Panc1 (cell line): ENCODE data around the gene CD276. TPM values are rescaled to one million over a fixed set of nuclear protein-coding genes. Genes with fewer than 3 reads are reported as not detected.

Experiments used
- ATAC-seq: fragments of 200-7000 bp; cut with Tn5 transposase; 2 replicates; pipeline ENCODE4 v1.9.1; 2020; ENCODE audit warnings: mild to moderate bottlenecking, moderate library complexity
- BruUV-seq: library from RNA; stranded (reverse); fragments of 400-500 nt; replicated peaks from 2 replicates; lab custom pipeline; 2021; lab: Mats Ljungman, UMichigan
- CTCF ChIA-PET: fragments of 300-600 bp; sonication (Branson Sonifier 250); formaldehyde crosslinking; loops from one replicate; lab custom pipeline; 2022; ENCODE audit warnings: antibody characterized with exemption; lab: Charles Lee
- POLR2A ChIA-PET: fragments of 300-600 bp; sonication (Branson Sonifier 250); formaldehyde crosslinking; loops from one replicate; lab custom pipeline; 2022; ENCODE audit warnings: antibody characterized with exemption; lab: Charles Lee
- DNase-seq: peaks from one replicate; pipeline ENCODE4 v3.0.0-alpha.2; 2010; ENCODE audit warnings: low read depth, low spot score
- H3K27ac ChIP-seq: 2 replicates; pipeline ENCODE4 v1.5.1; 2011; ENCODE audit warnings: mild to moderate bottlenecking, low read length, inconsistent platforms
- H3K27me3 ChIP-seq: fragments of 200-500 bp; sonication (Bioruptor generic); 2 replicates; pipeline ENCODE4 v1.6.0; 2014; ENCODE audit warnings: low read length, inconsistent platforms; ENCODE audit not compliant: control insufficient read depth, insufficient read depth
- H3K36me3 ChIP-seq: fragments of 200-500 bp; sonication (Bioruptor generic); 2 replicates; pipeline ENCODE4 v1.5.1; 2014; ENCODE audit warnings: inconsistent platforms, mild to moderate bottlenecking, low read length, moderate library complexity; ENCODE audit not compliant: control insufficient read depth, insufficient read depth
- H3K4me1 ChIP-seq: 2 replicates; pipeline ENCODE4 v1.5.1; 2011; ENCODE audit warnings: inconsistent platforms, mild to moderate bottlenecking, low read length, moderate library complexity; ENCODE audit not compliant: control insufficient read depth, insufficient read depth
- H3K4me3 ChIP-seq, 2 experiments: 2 replicates each; pipeline ENCODE4 v1.5.1; 2011 to 2012; ENCODE audit warnings: low read depth in 2 of 2, low read length in 2 of 2, mild to moderate bottlenecking in 2 of 2, inconsistent platforms in 1 of 2, moderate library complexity in 1 of 2
- H3K9me3 ChIP-seq: fragments of 200-500 bp; sonication (Bioruptor generic); 2 replicates; pipeline ENCODE4 v1.5.1; 2014; ENCODE audit warnings: low read depth, mild to moderate bottlenecking, inconsistent platforms, low read length, moderate library complexity; ENCODE audit not compliant: control insufficient read depth, insufficient read depth
- POLR2AphosphoS5 ChIP-seq: IDR thresholded peaks from 2 replicates; pipeline ENCODE4 v1.6.1; 2012; ENCODE audit warnings: mild to moderate bottlenecking, low read depth, low read length, moderate library complexity
- SIN3A ChIP-seq: IDR thresholded peaks from 2 replicates; pipeline ENCODE4 v1.6.1; 2012; ENCODE audit warnings: low read depth, mild to moderate bottlenecking, low read length, moderate library complexity, borderline replicate concordance; ENCODE audit not compliant: insufficient read depth
- TCF7L2 ChIP-seq: IDR thresholded peaks from 2 replicates; pipeline ENCODE4 v1.6.1; 2011; ENCODE audit warnings: mild to moderate bottlenecking, low read depth, low read length, inconsistent platforms
- in situ Hi-C: cut with HindIII; loops from 2 replicates; pipeline ENCODE4 v1.10.0; 2016; ENCODE audit warnings: low sequenced_read_pairs, low pct_unique_long_range_greater_than_20kb
- intact Hi-C: fragments of 100-400 bp; cut with micrococcal nuclease; formaldehyde crosslinking; loops from one replicate; pipeline ENCODE4 v1.10.0; 2022; ENCODE audit not compliant: unreplicated experiment
- total RNA-seq: library from RNA; stranded (reverse); gene quantifications from one replicate; pipeline ENCODE4 v1.2.1, GENCODE V29; 2021; ENCODE audit not compliant: unreplicated experiment
- TF ChIP-seq, protein P1 (sequence below), 2 experiments: IDR thresholded peaks; 2 replicates each; pipeline ENCODE4 v1.6.1; 2011 to 2012; ENCODE audit warnings: low read depth in 2 of 2, control low read depth in 1 of 2, low read length in 1 of 2, mild to moderate bottlenecking in 1 of 2, moderate library complexity in 1 of 2; ENCODE audit not compliant: insufficient read depth in 1 of 2
- TF ChIP-seq, protein P2 (sequence below): fragments of 450-650 bp; IDR thresholded peaks from 2 replicates; pipeline ENCODE4 v1.5.1; 2017; ENCODE audit warnings: mild to moderate bottlenecking

Gene CD276
- total RNA-seq, 1 experiment from 2014 or later, result 99.1 TPM

DNA sequence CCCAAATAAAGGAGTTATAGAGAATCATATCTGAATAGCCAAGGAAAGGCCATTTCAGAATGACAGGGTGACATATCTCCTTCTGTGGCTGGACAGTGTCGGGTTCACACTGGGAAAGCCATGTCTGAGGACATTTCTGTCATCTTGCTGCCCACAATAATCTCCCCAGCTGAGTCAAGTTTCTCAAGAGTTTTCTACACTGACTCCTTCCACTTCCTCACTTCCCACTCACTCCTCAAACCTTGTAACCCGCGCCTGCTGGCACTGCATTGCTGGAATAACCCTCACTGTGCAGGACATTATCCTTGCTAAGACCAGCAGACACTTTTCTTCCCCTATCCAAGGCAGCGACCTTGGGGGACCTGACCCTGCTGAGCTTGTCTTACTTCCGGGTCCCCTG is 74.3 kb downstream of the CD276 start:
- ChIA-PET CTCF (no interaction called here), POLR2A (no interaction called here)
- TF ChIP-seq, protein P1, sequence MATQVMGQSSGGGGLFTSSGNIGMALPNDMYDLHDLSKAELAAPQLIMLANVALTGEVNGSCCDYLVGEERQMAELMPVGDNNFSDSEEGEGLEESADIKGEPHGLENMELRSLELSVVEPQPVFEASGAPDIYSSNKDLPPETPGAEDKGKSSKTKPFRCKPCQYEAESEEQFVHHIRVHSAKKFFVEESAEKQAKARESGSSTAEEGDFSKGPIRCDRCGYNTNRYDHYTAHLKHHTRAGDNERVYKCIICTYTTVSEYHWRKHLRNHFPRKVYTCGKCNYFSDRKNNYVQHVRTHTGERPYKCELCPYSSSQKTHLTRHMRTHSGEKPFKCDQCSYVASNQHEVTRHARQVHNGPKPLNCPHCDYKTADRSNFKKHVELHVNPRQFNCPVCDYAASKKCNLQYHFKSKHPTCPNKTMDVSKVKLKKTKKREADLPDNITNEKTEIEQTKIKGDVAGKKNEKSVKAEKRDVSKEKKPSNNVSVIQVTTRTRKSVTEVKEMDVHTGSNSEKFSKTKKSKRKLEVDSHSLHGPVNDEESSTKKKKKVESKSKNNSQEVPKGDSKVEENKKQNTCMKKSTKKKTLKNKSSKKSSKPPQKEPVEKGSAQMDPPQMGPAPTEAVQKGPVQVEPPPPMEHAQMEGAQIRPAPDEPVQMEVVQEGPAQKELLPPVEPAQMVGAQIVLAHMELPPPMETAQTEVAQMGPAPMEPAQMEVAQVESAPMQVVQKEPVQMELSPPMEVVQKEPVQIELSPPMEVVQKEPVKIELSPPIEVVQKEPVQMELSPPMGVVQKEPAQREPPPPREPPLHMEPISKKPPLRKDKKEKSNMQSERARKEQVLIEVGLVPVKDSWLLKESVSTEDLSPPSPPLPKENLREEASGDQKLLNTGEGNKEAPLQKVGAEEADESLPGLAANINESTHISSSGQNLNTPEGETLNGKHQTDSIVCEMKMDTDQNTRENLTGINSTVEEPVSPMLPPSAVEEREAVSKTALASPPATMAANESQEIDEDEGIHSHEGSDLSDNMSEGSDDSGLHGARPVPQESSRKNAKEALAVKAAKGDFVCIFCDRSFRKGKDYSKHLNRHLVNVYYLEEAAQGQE (IDR thresholded peaks at IDR 0.05; ENCODE audit: insufficient read depth in 1 of 2, low read depth in 2 of 2, low read length in 1 of 2), result no peak
- TF ChIP-seq SIN3A (no peak), POLR2AphosphoS5 (no peak), TCF7L2 (no peak)
- TF ChIP-seq, protein P2, sequence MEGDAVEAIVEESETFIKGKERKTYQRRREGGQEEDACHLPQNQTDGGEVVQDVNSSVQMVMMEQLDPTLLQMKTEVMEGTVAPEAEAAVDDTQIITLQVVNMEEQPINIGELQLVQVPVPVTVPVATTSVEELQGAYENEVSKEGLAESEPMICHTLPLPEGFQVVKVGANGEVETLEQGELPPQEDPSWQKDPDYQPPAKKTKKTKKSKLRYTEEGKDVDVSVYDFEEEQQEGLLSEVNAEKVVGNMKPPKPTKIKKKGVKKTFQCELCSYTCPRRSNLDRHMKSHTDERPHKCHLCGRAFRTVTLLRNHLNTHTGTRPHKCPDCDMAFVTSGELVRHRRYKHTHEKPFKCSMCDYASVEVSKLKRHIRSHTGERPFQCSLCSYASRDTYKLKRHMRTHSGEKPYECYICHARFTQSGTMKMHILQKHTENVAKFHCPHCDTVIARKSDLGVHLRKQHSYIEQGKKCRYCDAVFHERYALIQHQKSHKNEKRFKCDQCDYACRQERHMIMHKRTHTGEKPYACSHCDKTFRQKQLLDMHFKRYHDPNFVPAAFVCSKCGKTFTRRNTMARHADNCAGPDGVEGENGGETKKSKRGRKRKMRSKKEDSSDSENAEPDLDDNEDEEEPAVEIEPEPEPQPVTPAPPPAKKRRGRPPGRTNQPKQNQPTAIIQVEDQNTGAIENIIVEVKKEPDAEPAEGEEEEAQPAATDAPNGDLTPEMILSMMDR, result no peak
- no peak for ATAC-seq
- no peak overlapping the region for H3K4me3 ChIP-seq
- H3K27me3 ChIP-seq, result peaks cover 16% of the 10 kb centered on the region
- no peak overlapping the region for H3K27ac ChIP-seq
- BruUV-seq, result no TSS peak
- in situ Hi-C loops (no loop called here), intact Hi-C loops (no loop called here)
- H3K36me3 ChIP-seq, result no peaks in the 10 kb centered on the region
- no peaks in the 10 kb centered on the region for H3K9me3 ChIP-seq
- no peaks in the 10 kb centered on the region for H3K4me1 ChIP-seq
- DNase-seq, result no peak

DNA sequence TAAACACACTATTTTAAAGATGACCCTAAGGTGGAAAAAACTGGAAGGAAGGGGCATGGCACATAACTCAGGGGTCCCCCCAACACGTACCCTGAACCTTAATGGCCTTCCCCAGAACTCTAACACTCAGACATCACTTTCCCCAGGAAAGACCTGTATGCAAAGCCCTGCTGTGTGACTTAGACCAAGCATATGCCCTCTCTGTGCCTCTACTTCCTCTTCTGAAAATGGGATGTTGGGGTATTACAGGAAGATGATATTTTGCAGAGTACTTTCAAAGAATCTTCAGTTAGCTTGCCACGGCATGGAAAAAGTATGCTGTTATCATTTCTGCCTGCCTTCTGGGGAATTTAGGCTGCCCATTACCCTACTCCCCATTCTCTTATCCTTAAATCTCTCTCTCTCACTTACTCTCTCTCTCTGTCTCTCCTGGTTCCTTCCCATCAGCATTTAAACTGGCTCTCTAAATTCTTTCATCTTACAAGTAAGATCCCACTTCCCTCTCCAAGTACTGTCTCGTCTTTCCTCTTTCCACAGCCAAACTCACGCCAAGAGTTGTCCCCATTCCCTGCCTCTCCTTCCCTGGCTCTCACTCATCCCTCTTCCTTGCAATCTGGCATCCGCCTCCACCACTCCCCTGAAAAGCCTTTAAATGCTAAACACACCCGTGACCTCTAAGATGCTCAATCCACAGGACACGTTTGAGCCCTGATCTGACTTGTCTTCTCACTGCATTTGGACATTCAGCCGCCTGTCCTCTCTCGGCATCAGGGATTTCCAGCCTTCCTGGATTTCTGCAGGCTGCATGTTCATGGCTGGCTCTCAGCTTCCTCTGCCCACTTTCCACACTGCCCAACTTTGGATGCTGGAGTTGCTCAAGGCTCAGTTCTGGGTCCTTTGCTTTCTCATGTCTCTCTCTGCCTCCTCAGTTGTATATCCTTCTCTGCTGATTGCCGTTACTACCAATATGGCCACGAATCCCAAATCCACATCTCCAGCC is 76.4 kb downstream of the CD276 start:
- no TSS peak for BruUV-seq
- intact Hi-C loops (no loop called here), in situ Hi-C loops (no loop called here)
- DNase-seq, result no peak
- TF ChIP-seq, protein P1 (IDR thresholded peaks at IDR 0.05; ENCODE audit: insufficient read depth in 1 of 2, low read depth in 2 of 2, low read length in 1 of 2), result no peak
- H3K9me3 ChIP-seq, result no peaks in the 10 kb centered on the region
- ATAC-seq, result no peak
- no peaks in the 10 kb centered on the region for H3K4me1 ChIP-seq
- H3K27me3 ChIP-seq, result peaks cover 20% of the 10 kb centered on the region
- CTCF ChIA-PET, result no interaction called here
- POLR2A ChIA-PET, result no interaction called here
- H3K4me3 ChIP-seq, result no peak overlapping the region
- H3K27ac ChIP-seq, result no peak overlapping the region
- no peaks in the 10 kb centered on the region for H3K36me3 ChIP-seq
